ENCODE results near the gene DCTN1. TPM values are rescaled to one million over a fixed set of nuclear protein-coding genes. Genes with fewer than 3 reads are reported as not detected.
"Not testable (repeated sequence)": the region's sequence is repeated elsewhere in the genome, so short reads cannot be mapped to it uniquely, and the experiment has no call there.

Gene DCTN1
- total RNA-seq, 1 donor from 2014 or later = 832 TPM

GRCh38 chr2:74421221-74421870, 41.2 kb upstream of the DCTN1 start, which contains the start of the genes C2orf81 and WDR54:
TSS of gene C2orf81 (minus strand) at chr2:74421619. CDS start at chr2:74421560, 59 bp downstream.
TSS of gene WDR54 (plus strand) at chr2:74421730. CDS start at chr2:74422154, 424 bp downstream.
- H3K4me3 Mint-ChIP-seq (ENCODE audit: unreplicated experiment) = peak within 1 kb of the TSS; percentile 100
- peak within 1 kb of the TSS; percentile 89 for H3K27ac Mint-ChIP-seq (ENCODE audit: unreplicated experiment)
- H3K36me3 Mint-ChIP-seq (ENCODE audit: unreplicated experiment) = no peaks in the 10 kb centered on the region
- peak; percentile 96 for DNase-seq
- H3K4me1 Mint-ChIP-seq (ENCODE audit: low read depth, unreplicated experiment) = peaks cover 9% of the 10 kb centered on the region
- no peak for TF ChIP-seq CTCF (IDR thresholded peaks at IDR 0.05; ENCODE audit: partially characterized antibody, unreplicated experiment)
- H3K27me3 Mint-ChIP-seq (ENCODE audit: unreplicated experiment) = peaks cover 13% of the 10 kb centered on the region
- H3K9me3 Mint-ChIP-seq (ENCODE audit: unreplicated experiment) = peaks cover 13% of the 10 kb centered on the region

- Mint-ChIP-seq H3K4me3 (ENCODE audit: unreplicated experiment) (peak overlapping the region; percentile 100), H3K27me3 (ENCODE audit: unreplicated experiment) (peaks cover 11% of the 10 kb centered on the region), H3K4me1 (ENCODE audit: low read depth, unreplicated experiment) (peaks cover 12% of the 10 kb centered on the region), H3K9me3 (ENCODE audit: unreplicated experiment) (peaks cover 13% of the 10 kb centered on the region)
- not testable (repeated sequence) for DNase-seq; H3K36me3 Mint-ChIP-seq (ENCODE audit: unreplicated experiment); H3K27ac Mint-ChIP-seq (ENCODE audit: unreplicated experiment)
Measured at GRCh38 chr2:74420443-74421103, 40.5 kb upstream of the DCTN1 start.

- Mint-ChIP-seq H3K27ac (ENCODE audit: unreplicated experiment) (no peak overlapping the region), H3K27me3 (ENCODE audit: unreplicated experiment) (peaks cover 11% of the 10 kb centered on the region), H3K36me3 (ENCODE audit: unreplicated experiment) (no peaks in the 10 kb centered on the region), H3K4me3 (ENCODE audit: unreplicated experiment) (no peak overlapping the region), H3K9me3 (ENCODE audit: unreplicated experiment) (peaks cover 13% of the 10 kb centered on the region), H3K4me1 (ENCODE audit: low read depth, unreplicated experiment) (peaks cover 10% of the 10 kb centered on the region)
- TF ChIP-seq CTCF (IDR thresholded peaks at IDR 0.05; ENCODE audit: partially characterized antibody, unreplicated experiment) = no peak
- DNase-seq = no peak
Measured at GRCh38 chr2:74420006-74420405, 39.9 kb upstream of the DCTN1 start.

- H3K27ac Mint-ChIP-seq (ENCODE audit: unreplicated experiment) = no peak overlapping the region
- H3K4me1 Mint-ChIP-seq (ENCODE audit: low read depth, unreplicated experiment) = peaks cover 10% of the 10 kb centered on the region
- no peak for TF ChIP-seq CTCF (IDR thresholded peaks at IDR 0.05; ENCODE audit: partially characterized antibody, unreplicated experiment)
- no peak overlapping the region for H3K4me3 Mint-ChIP-seq (ENCODE audit: unreplicated experiment)
- DNase-seq = no peak
- H3K9me3 Mint-ChIP-seq (ENCODE audit: unreplicated experiment) = peaks cover 10% of the 10 kb centered on the region
- H3K27me3 Mint-ChIP-seq (ENCODE audit: unreplicated experiment) = peaks cover 11% of the 10 kb centered on the region
- no peaks in the 10 kb centered on the region for H3K36me3 Mint-ChIP-seq (ENCODE audit: unreplicated experiment)
Measured at GRCh38 chr2:74419345-74419744, 39.2 kb upstream of the DCTN1 start.

- Mint-ChIP-seq H3K4me1 (ENCODE audit: low read depth, unreplicated experiment) (peaks cover 10% of the 10 kb centered on the region), H3K27me3 (ENCODE audit: unreplicated experiment) (peaks cover 11% of the 10 kb centered on the region), H3K36me3 (ENCODE audit: unreplicated experiment) (no peaks in the 10 kb centered on the region), H3K27ac (ENCODE audit: unreplicated experiment) (no peak overlapping the region), H3K9me3 (ENCODE audit: unreplicated experiment) (peaks cover 10% of the 10 kb centered on the region), H3K4me3 (ENCODE audit: unreplicated experiment) (no peak overlapping the region)
- DNase-seq = no peak
- no peak for TF ChIP-seq CTCF (IDR thresholded peaks at IDR 0.05; ENCODE audit: partially characterized antibody, unreplicated experiment)
Measured at GRCh38 chr2:74418312-74418711, 38.2 kb upstream of the DCTN1 start.

Data from glutamatergic neuron (in vitro differentiated cells).